Left hindlimb (tissue), 1 donor: ENCODE measurements around the gene TUBA3C.
"Not testable (repeated sequence)": the region's sequence is repeated elsewhere in the genome, so short reads cannot be mapped to it uniquely, and the experiment has no call there.

Experiments
- DNase-seq: peaks from one replicate; pipeline ENCODE4 v3.0.0-alpha.2; 2018

The TUBA3C gene

GRCh38 chr13:19181621-19182485 lies at the start of gene TUBA3C:
TUBA3C (minus strand) TSS chr13:19181824; CDS start chr13:19181747, 77 bp downstream.
- DNase-seq, result no peak

GRCh38 chr13:19207413-19207812 lies 25.8 kb upstream of the TUBA3C start:
- not testable (repeated sequence) for DNase-seq

- DNase-seq, result not testable (repeated sequence)
These were observed 11.0 kb upstream of the TUBA3C start for GRCh38 chr13:19192622-19193021.

GRCh38 chr13:19189911-19190310 lies 8.3 kb upstream of the TUBA3C start:
- not testable (repeated sequence) for DNase-seq

- DNase-seq, result not testable (repeated sequence)
These were observed 7.7 kb upstream of the TUBA3C start for GRCh38 chr13:19189368-19189767.

GRCh38 chr13:19185865-19186645 lies 4.4 kb upstream of the TUBA3C start:
- no peak for DNase-seq

- no peak for DNase-seq
These were observed 3.7 kb upstream of the TUBA3C start for GRCh38 chr13:19185086-19185864.

- DNase-seq, result no peak
These were observed 2.6 kb upstream of the TUBA3C start for GRCh38 chr13:19184176-19184575.

- DNase-seq, result no peak
These were observed 2.1 kb upstream of the TUBA3C start for GRCh38 chr13:19183676-19184075.

GRCh38 chr13:19182536-19182935 lies 912 bp upstream of the TUBA3C start:
- DNase-seq, result no peak

- DNase-seq, result no peak
These were observed 503 bp downstream of the TUBA3C start for GRCh38 chr13:19181021-19181620.

GRCh38 chr13:19179916-19180315 lies 1.7 kb downstream of the TUBA3C start:
- no peak for DNase-seq

- DNase-seq, result no peak
These were observed 2.6 kb downstream of the TUBA3C start for GRCh38 chr13:19178901-19179593.

GRCh38 chr13:19176981-19177776 lies 4.4 kb downstream of the TUBA3C start:
- DNase-seq, result not testable (repeated sequence)

GRCh38 chr13:19173752-19174151 lies 7.9 kb downstream of the TUBA3C start:
- DNase-seq, result no peak

- no peak for DNase-seq
These were observed 9.0 kb downstream of the TUBA3C start for GRCh38 chr13:19172647-19173030.

- DNase-seq, result no peak
These were observed 9.5 kb downstream of the TUBA3C start for GRCh38 chr13:19172007-19172646.

- no peak for DNase-seq
These were observed 10.1 kb downstream of the TUBA3C start for GRCh38 chr13:19171563-19171962.

- no peak for DNase-seq
These were observed 11.6 kb downstream of the TUBA3C start for GRCh38 chr13:19169991-19170390.

- DNase-seq, result no peak
These were observed 12.1 kb downstream of the TUBA3C start for GRCh38 chr13:19169496-19169895.

GRCh38 chr13:19161308-19161707 lies 20.3 kb downstream of the TUBA3C start:
- DNase-seq, result no peak
